Measurements from ENCODE around the gene CIB4. TPM values are rescaled to one million over a fixed set of nuclear protein-coding genes. Genes with fewer than 3 reads are reported as not detected.
"Not testable (repeated sequence)": the region's sequence is repeated elsewhere in the genome, so short reads cannot be mapped to it uniquely, and the experiment has no call there.

CIB4 gene
- polyA plus RNA-seq, 3 donors = 0.29 to 0.89 (median 0.33) TPM

DNA sequence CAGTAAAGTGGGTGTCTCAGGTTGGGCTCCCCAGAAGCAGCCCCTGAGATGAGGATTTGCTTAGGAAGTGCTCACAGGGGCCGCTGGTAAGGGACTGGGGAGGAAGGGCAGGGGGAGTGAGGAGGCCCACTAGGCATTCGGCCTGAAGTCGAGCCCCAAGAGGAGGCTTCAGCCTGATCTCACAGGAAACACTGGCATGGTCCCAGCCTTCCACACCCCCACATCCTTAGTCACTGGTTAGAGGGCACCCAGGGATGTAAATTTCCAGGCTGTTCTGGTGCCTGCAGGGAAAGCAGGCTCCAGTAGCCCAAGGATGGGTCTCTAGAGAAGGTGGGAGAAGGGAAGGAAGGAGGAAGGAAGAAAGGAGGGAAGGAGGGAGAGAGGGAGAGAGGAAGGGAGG lies 29.0 kb upstream of the CIB4 start:
- DNase-seq (ENCODE audit: extremely low read depth in 1 of 11, low read depth in 9 of 11, low spot score in 4 of 11) = no peak

DNA sequence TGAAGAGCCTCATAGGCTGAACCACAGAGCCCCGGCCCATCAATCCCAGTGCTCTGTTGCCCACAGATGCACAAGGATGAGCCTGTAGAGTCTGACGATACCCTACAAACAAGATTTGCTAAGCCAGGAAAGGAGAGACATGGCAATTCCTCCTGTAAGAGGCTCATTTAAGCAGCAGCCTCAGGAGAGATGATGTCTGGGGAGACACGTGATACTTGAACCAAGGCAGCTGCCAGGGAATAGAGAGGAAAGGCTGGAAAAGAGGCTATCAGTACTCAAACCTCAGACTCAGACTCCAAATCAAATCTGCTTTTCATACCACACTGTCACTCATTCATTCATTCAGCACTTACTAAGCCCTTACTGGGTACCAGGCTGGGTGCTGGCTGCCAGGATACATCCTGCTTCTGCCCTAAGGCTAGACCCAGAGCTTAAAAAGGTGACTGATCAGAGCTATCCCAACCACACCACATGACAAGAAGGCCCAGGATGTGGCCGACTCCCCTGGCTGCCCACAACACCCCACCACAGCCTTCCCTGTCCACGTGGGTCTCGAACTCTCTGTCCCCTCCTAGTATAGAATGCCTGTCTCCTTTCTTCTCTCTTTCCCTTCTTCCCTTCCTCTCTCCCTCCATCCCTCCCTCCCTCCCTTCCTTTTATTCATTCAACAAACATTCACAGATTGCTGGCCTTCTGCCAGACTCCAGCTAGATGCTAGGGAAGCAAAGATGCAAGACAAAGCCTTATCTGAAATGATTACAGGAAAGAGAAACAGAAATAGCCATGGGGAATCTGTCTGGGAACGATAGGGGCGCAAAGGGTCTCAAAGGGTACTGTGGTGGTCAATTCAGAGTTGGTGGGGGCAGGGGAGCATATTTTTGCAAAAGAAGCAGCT lies 27.9 kb upstream of the CIB4 start:
- no peak for DNase-seq (ENCODE audit: extremely low read depth in 1 of 11, low read depth in 9 of 11, low spot score in 4 of 11)

GRCh38 chr2:26668041-26668440 lies 26.9 kb upstream of the CIB4 start:
- DNase-seq (ENCODE audit: extremely low read depth in 1 of 11, low read depth in 9 of 11, low spot score in 4 of 11) = no peak

DNA sequence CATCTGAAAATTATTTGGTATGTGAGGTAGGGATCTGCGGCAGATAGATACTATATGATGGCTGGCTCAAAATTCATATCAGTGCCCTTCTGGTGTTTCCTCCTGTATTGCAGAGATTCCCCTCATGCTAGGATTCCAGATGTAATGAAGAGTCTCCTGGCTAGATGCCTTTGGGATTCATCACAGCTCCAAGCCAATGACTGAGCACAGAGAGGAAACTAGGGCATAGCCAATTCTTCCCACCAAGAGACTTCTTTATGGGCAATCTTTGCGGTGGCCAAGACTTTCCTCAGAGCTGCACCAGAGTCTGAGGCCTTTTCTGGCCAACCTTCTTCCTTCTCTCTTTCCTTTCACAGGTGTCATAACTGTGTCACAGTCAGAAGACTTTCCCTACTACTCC lies 25.5 kb upstream of the CIB4 start:
- DNase-seq (ENCODE audit: extremely low read depth in 1 of 11, low read depth in 9 of 11, low spot score in 4 of 11) = no peak

- DNase-seq (ENCODE audit: extremely low read depth in 1 of 11, low read depth in 9 of 11, low spot score in 4 of 11) = not testable (repeated sequence)
Observed at GRCh38 chr2:26665296-26665695, 24.1 kb upstream of the CIB4 start.

- DNase-seq (ENCODE audit: extremely low read depth in 1 of 11, low read depth in 9 of 11, low spot score in 4 of 11) = no peak
Observed at GRCh38 chr2:26660363-26660962, 19.3 kb upstream of the CIB4 start.

DNA sequence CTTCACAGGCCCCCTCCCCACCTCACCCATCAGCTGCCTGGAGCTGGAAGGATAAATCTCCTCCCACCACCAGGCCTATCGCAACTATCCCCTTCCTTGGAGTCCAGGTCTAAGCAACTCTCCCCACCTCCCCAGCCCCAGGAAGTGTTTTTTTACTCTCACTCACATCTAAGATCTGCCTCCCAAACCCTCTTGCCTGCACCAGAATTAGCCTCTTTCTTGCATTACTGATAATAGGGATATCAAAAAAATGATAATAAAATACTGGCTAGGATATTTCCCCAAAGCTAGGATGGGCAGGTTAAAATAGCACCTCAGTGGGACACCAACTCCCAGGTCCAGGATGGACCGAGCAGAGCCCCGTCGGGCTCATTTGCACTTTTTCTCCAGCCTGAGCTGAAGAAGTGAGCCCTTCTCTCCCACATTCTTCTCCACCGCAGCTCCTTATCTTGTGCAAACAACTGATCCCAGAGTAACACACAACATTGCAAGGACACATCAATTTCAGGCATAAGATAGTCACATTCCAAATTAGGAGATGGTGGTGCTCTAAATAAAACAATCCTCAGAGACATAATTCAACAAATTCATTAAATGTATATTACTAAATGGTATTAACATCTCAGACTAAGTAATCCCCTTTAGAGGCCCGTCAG lies 17.7 kb upstream of the CIB4 start:
- no peak for DNase-seq (ENCODE audit: extremely low read depth in 1 of 11, low read depth in 9 of 11, low spot score in 4 of 11)

- no peak for DNase-seq (ENCODE audit: extremely low read depth in 1 of 11, low read depth in 9 of 11, low spot score in 4 of 11)
Observed at GRCh38 chr2:26657265-26657664, 16.1 kb upstream of the CIB4 start.

DNA sequence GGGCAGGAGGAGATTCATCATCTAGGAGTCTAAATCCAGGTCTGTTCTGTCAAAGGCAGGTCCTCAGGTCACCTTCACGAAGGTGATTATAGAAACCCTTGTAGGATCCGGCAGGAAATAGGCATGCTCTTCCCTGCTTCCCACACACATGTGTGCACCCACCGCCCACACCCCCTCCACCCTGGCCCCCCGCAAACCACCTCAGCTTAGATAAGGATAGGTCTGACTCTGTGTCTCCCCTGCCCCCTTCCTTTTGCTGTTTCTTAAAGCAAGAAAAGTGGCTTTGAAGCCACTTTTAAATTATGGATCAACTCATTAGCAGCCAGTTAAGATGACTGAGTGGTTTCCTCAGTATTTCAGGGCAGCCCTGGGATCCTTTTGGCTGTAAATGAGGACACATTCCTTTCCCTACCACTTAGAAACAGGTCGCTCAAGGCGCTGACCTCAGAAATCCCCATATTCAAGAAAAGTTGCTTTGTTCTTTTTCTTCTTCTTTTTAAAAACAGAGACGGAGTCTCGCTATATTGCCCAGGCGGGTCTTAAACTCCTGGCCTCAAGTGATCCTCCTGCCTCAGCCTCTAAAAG lies 14.5 kb upstream of the CIB4 start:
- no peak for DNase-seq (ENCODE audit: extremely low read depth in 1 of 11, low read depth in 9 of 11, low spot score in 4 of 11)

DNA sequence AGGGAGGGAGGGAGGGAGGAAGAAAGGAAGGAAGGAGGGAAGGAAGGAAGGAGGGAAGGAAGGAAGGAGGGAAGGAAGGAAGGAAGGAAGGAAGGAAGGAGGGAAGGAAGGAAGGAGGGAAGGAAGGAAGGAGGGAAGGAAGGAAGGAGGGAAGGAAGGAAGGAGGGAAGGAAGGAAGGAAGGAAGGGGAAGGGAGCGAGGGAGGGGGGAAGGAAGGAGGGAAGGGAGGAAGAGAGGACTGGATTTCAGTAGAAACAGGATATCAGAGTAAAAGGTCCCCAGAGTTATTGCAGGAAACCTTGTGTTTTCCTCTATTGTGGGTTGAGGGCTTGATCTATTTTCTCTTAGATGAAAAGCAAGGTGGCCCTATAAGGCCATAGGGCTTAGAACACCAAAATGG lies 14.0 kb upstream of the CIB4 start:
- not testable (repeated sequence) for DNase-seq (ENCODE audit: extremely low read depth in 1 of 11, low read depth in 9 of 11, low spot score in 4 of 11)

- no peak for DNase-seq (ENCODE audit: extremely low read depth in 1 of 11, low read depth in 9 of 11, low spot score in 4 of 11)
Observed at GRCh38 chr2:26654061-26654340, 12.8 kb upstream of the CIB4 start.

GRCh38 chr2:26653207-26654060 lies 12.3 kb upstream of the CIB4 start:
- DNase-seq (ENCODE audit: extremely low read depth in 1 of 11, low read depth in 9 of 11, low spot score in 4 of 11) = no peak

- peak; percentile 29 to 72 (median 44) for DNase-seq (ENCODE audit: extremely low read depth in 1 of 11, low read depth in 9 of 11, low spot score in 4 of 11)
Observed at GRCh38 chr2:26652361-26653041, 11.3 kb upstream of the CIB4 start.

- no peak for DNase-seq (ENCODE audit: extremely low read depth in 1 of 11, low read depth in 9 of 11, low spot score in 4 of 11)
Observed at GRCh38 chr2:26651799-26652198, 10.6 kb upstream of the CIB4 start.

- DNase-seq (ENCODE audit: extremely low read depth in 1 of 11, low read depth in 9 of 11, low spot score in 4 of 11) = no peak
Observed at GRCh38 chr2:26651470-26651771, 10.3 kb upstream of the CIB4 start.

DNA sequence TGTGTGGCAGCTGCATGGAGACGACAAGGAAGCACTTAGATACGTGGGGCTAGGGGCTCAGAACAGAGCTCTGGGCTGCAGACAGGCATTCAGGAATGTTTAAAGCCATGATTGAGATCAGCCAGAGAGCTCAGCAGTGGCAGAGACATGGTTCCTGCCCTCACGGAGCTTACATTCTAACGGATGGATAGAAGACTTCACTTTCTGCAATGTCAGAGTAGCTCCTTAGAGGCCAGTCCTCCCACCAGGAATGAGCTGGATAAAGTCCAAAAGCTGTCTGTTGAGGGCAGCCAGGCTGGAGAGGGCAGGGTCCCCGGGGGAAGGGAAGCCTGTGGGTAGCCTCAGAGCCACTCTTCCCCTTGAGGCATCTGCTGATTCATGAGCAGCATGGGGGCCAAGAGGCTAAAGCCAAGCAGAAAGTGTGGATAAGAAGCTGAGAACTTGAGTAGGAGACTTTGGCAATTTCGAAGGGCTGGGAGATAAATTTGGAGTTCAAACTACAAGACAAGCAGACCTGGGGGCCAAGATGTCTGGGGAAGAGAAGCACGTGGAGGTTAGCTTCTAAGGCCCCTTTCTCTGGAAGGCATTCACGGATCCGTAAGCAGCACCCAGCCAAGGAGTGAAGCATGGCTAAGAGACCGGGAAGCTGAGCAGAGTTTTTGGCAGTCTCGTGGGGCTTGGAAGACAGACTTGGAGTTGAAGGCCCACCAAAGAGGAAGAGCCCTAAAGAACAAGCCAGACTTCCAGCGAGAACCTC lies 9.7 kb upstream of the CIB4 start:
- DNase-seq (ENCODE audit: extremely low read depth in 1 of 11, low read depth in 9 of 11, low spot score in 4 of 11) = no peak

GRCh38 chr2:26649992-26650712 lies 9.0 kb upstream of the CIB4 start:
- DNase-seq (ENCODE audit: extremely low read depth in 1 of 11, low read depth in 9 of 11, low spot score in 4 of 11) = no peak
